Measurements from ENCODE around the gene PTPDC1.

PTPDC1 gene

GRCh38 chr9:94139672-94140417 lies 55.6 kb downstream of the PTPDC1 start:
- in situ Hi-C loops (cut with HindIII; ENCODE audit: low sequenced_read_pairs): no loop called here

- in situ Hi-C loops (cut with HindIII; ENCODE audit: low sequenced_read_pairs): no loop called here
These were observed 56.1 kb downstream of the PTPDC1 start for GRCh38 chr9:94140418-94140780.

- in situ Hi-C loops (cut with HindIII; ENCODE audit: low sequenced_read_pairs): no loop called here
These were observed 56.8 kb downstream of the PTPDC1 start for GRCh38 chr9:94140791-94141790.

GRCh38 chr9:94142353-94142752 lies 58.1 kb downstream of the PTPDC1 start:
- in situ Hi-C loops (cut with HindIII; ENCODE audit: low sequenced_read_pairs): no loop called here

GRCh38 chr9:94144394-94144793 lies 60.1 kb downstream of the PTPDC1 start:
- in situ Hi-C loops (cut with HindIII; ENCODE audit: low sequenced_read_pairs): no loop called here

GRCh38 chr9:94145640-94146039 lies 61.4 kb downstream of the PTPDC1 start:
- in situ Hi-C loops (cut with HindIII; ENCODE audit: low sequenced_read_pairs): no loop called here

- in situ Hi-C loops (cut with HindIII; ENCODE audit: low sequenced_read_pairs): no loop called here
These were observed 63.5 kb downstream of the PTPDC1 start for GRCh38 chr9:94147776-94148175.

- in situ Hi-C loops (cut with HindIII; ENCODE audit: low sequenced_read_pairs): no loop called here
These were observed 64.2 kb downstream of the PTPDC1 start for GRCh38 chr9:94148419-94148818.

- in situ Hi-C loops (cut with HindIII; ENCODE audit: low sequenced_read_pairs): no loop called here
These were observed 65.4 kb downstream of the PTPDC1 start for GRCh38 chr9:94149696-94150095.

GRCh38 chr9:94150279-94150828 lies 66.1 kb downstream of the PTPDC1 start:
- in situ Hi-C loops (cut with HindIII; ENCODE audit: low sequenced_read_pairs): no loop called here

GRCh38 chr9:94150890-94151650 lies 66.8 kb downstream of the PTPDC1 start:
- in situ Hi-C loops (cut with HindIII; ENCODE audit: low sequenced_read_pairs): no loop called here

GRCh38 chr9:94153905-94154304 lies 69.6 kb downstream of the PTPDC1 start:
- in situ Hi-C loops (cut with HindIII; ENCODE audit: low sequenced_read_pairs): no loop called here

- in situ Hi-C loops (cut with HindIII; ENCODE audit: low sequenced_read_pairs): no loop called here
These were observed 72.2 kb downstream of the PTPDC1 start for GRCh38 chr9:94156348-94157049.

GRCh38 chr9:94157050-94157801 lies 73.0 kb downstream of the PTPDC1 start:
- in situ Hi-C loops (cut with HindIII; ENCODE audit: low sequenced_read_pairs): no loop called here
